ENCODE measurements around the gene ERC2. TPM values are rescaled to one million over a fixed set of nuclear protein-coding genes. Genes with fewer than 3 reads are reported as not detected.

The ERC2 gene
- total RNA-seq, 1 donor from 2014 or later: 7.4 TPM

- TF ChIP-seq EZH2 (IDR thresholded peaks at IDR 0.05; ENCODE audit: insufficient read depth, low read length): no peak
- TF ChIP-seq, protein P1, sequence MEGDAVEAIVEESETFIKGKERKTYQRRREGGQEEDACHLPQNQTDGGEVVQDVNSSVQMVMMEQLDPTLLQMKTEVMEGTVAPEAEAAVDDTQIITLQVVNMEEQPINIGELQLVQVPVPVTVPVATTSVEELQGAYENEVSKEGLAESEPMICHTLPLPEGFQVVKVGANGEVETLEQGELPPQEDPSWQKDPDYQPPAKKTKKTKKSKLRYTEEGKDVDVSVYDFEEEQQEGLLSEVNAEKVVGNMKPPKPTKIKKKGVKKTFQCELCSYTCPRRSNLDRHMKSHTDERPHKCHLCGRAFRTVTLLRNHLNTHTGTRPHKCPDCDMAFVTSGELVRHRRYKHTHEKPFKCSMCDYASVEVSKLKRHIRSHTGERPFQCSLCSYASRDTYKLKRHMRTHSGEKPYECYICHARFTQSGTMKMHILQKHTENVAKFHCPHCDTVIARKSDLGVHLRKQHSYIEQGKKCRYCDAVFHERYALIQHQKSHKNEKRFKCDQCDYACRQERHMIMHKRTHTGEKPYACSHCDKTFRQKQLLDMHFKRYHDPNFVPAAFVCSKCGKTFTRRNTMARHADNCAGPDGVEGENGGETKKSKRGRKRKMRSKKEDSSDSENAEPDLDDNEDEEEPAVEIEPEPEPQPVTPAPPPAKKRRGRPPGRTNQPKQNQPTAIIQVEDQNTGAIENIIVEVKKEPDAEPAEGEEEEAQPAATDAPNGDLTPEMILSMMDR (IDR thresholded peaks at IDR 0.05; ENCODE audit: insufficient read depth, low read depth, low read length): no peak
- Histone ChIP-seq H4K20me1 (ENCODE audit: insufficient read depth, low read length) (no peaks in the 10 kb centered on the region), H3K27me3 (ENCODE audit: insufficient read depth, low read length) (no peaks in the 10 kb centered on the region), H3K9me3 (ENCODE audit: insufficient read depth, low read depth, low read length) (no peaks in the 10 kb centered on the region), H3K79me2 (ENCODE audit: insufficient read depth, low read length) (no peaks in the 10 kb centered on the region), H3K9ac (ENCODE audit: low read length) (no peak overlapping the region), H3K4me2 (ENCODE audit: low read length) (no peak overlapping the region), H3K4me3 (ENCODE audit: insufficient read depth, low read depth, low read length) (no peak overlapping the region), H2AFZ (ENCODE audit: low read depth, low read length) (no peak overlapping the region), H3K4me1 (ENCODE audit: insufficient read depth, low read length) (no peaks in the 10 kb centered on the region), H3K27ac (ENCODE audit: low read depth, low read length) (no peak overlapping the region), H3K36me3 (ENCODE audit: insufficient read depth, low read length) (no peaks in the 10 kb centered on the region)
- FAIRE-seq (no peak), DNase-seq (ENCODE audit: low read depth) (no peak)
- Mint-ChIP-seq H3K4me3 (ENCODE audit: unreplicated experiment) (no peak overlapping the region), H3K4me1 (ENCODE audit: low read depth, unreplicated experiment) (no peaks in the 10 kb centered on the region), H3K27ac (ENCODE audit: unreplicated experiment) (no peak overlapping the region), H3K27me3 (ENCODE audit: low read depth, unreplicated experiment) (no peaks in the 10 kb centered on the region), H3K9me3 (ENCODE audit: unreplicated experiment) (no peaks in the 10 kb centered on the region), H3K36me3 (ENCODE audit: low read depth, unreplicated experiment) (no peaks in the 10 kb centered on the region)
Measured at GRCh38 chr3:55923207-55923606, 545.1 kb downstream of the ERC2 start.

GRCh38 chr3:55912880-55913279, 555.4 kb downstream of the ERC2 start:
- TF ChIP-seq EZH2 (IDR thresholded peaks at IDR 0.05; ENCODE audit: insufficient read depth, low read length): no peak
- TF ChIP-seq, protein P1 (IDR thresholded peaks at IDR 0.05; ENCODE audit: insufficient read depth, low read depth, low read length): no peak
- H2AFZ ChIP-seq (ENCODE audit: low read depth, low read length): no peak overlapping the region
- no peaks in the 10 kb centered on the region for H3K36me3 ChIP-seq (ENCODE audit: insufficient read depth, low read length)
- H3K79me2 ChIP-seq (ENCODE audit: insufficient read depth, low read length): no peaks in the 10 kb centered on the region
- Mint-ChIP-seq H3K27ac (ENCODE audit: unreplicated experiment) (no peak overlapping the region), H3K27me3 (ENCODE audit: low read depth, unreplicated experiment) (no peaks in the 10 kb centered on the region), H3K9me3 (ENCODE audit: unreplicated experiment) (no peaks in the 10 kb centered on the region), H3K4me1 (ENCODE audit: low read depth, unreplicated experiment) (no peaks in the 10 kb centered on the region), H3K36me3 (ENCODE audit: low read depth, unreplicated experiment) (no peaks in the 10 kb centered on the region), H3K4me3 (ENCODE audit: unreplicated experiment) (no peak overlapping the region)
- H4K20me1 ChIP-seq (ENCODE audit: insufficient read depth, low read length): no peaks in the 10 kb centered on the region
- no peak overlapping the region for H3K27ac ChIP-seq (ENCODE audit: low read depth, low read length)
- no peaks in the 10 kb centered on the region for H3K27me3 ChIP-seq (ENCODE audit: insufficient read depth, low read length)
- no peak for FAIRE-seq
- no peak overlapping the region for H3K9ac ChIP-seq (ENCODE audit: low read length)
- H3K4me2 ChIP-seq (ENCODE audit: low read length): no peak overlapping the region
- no peak overlapping the region for H3K4me3 ChIP-seq (ENCODE audit: insufficient read depth, low read depth, low read length)
- no peak for DNase-seq (ENCODE audit: low read depth)
- H3K9me3 ChIP-seq (ENCODE audit: insufficient read depth, low read depth, low read length): no peaks in the 10 kb centered on the region
- no peaks in the 10 kb centered on the region for H3K4me1 ChIP-seq (ENCODE audit: insufficient read depth, low read length)

DNA sequence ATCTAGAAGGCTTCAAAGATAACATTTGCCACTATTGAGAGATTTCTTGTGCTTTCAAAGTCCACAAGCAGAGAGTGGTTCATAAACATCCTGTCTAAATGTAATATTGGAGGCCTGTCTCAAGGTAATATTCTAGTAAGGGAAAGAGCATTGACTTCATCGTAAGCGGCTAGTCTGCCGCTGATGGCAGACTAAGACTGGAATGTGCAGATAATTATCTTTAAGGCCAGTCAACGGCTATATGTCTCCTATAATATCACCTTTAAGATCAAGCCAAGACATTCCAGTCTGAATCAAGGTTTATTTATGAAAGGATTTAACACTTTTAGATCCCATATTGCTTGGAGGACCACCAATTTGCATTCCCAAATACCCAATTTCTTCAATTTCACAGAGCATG, 557.0 kb downstream of the ERC2 start:
- H3K4me2 ChIP-seq (ENCODE audit: low read length): no peak overlapping the region
- Mint-ChIP-seq H3K4me1 (ENCODE audit: low read depth, unreplicated experiment) (no peaks in the 10 kb centered on the region), H3K27ac (ENCODE audit: unreplicated experiment) (no peak overlapping the region), H3K4me3 (ENCODE audit: unreplicated experiment) (no peak overlapping the region), H3K27me3 (ENCODE audit: low read depth, unreplicated experiment) (no peaks in the 10 kb centered on the region), H3K9me3 (ENCODE audit: unreplicated experiment) (no peaks in the 10 kb centered on the region), H3K36me3 (ENCODE audit: low read depth, unreplicated experiment) (no peaks in the 10 kb centered on the region)
- TF ChIP-seq, protein P1 (IDR thresholded peaks at IDR 0.05; ENCODE audit: insufficient read depth, low read depth, low read length): no peak
- no peak for TF ChIP-seq EZH2 (IDR thresholded peaks at IDR 0.05; ENCODE audit: insufficient read depth, low read length)
- H3K27ac ChIP-seq (ENCODE audit: low read depth, low read length): no peak overlapping the region
- H3K9me3 ChIP-seq (ENCODE audit: insufficient read depth, low read depth, low read length): no peaks in the 10 kb centered on the region
- no peak overlapping the region for H2AFZ ChIP-seq (ENCODE audit: low read depth, low read length)
- H3K4me1 ChIP-seq (ENCODE audit: insufficient read depth, low read length): no peaks in the 10 kb centered on the region
- no peaks in the 10 kb centered on the region for H3K79me2 ChIP-seq (ENCODE audit: insufficient read depth, low read length)
- no peaks in the 10 kb centered on the region for H4K20me1 ChIP-seq (ENCODE audit: insufficient read depth, low read length)
- FAIRE-seq (no peak), DNase-seq (ENCODE audit: low read depth) (no peak)
- H3K36me3 ChIP-seq (ENCODE audit: insufficient read depth, low read length): no peaks in the 10 kb centered on the region
- no peaks in the 10 kb centered on the region for H3K27me3 ChIP-seq (ENCODE audit: insufficient read depth, low read length)
- no peak overlapping the region for H3K9ac ChIP-seq (ENCODE audit: low read length)
- no peak overlapping the region for H3K4me3 ChIP-seq (ENCODE audit: insufficient read depth, low read depth, low read length)

Data from astrocyte (in vitro differentiated cells and primary cell).